Adrenal gland (tissue), 5 donors: Measurements from ENCODE around the gene B4GALT6.

Experiments used
- POLR2A ChIP-seq, 2 donors: fragments of 450-650 bp; IDR thresholded peaks; one replicate each; pipeline ENCODE4 v1.6.1; 2017; ENCODE audit warnings: antibody characterized with exemption in 2 of 2, mild to moderate bottlenecking in 2 of 2, moderate library complexity in 1 of 2
- TF ChIP-seq, protein P1 (sequence below), 6 experiments: fragments of 450-650 bp in 4 of 6; fragments of 200-600 bp in 2 of 6; sonication (generic) in 1 of 6; IDR thresholded peaks; 1 replicate in 5 of 6; 2 replicates in 1 of 6; pipeline versions ENCODE4 v1.5.1 to v1.8.0; 2016 to 2021; ENCODE audit warnings: antibody characterized with exemption in 6 of 6, mild to moderate bottlenecking in 2 of 6, moderate library complexity in 1 of 6
- donor health status: DM: no; HTN: no; CAD: no.

DNA sequence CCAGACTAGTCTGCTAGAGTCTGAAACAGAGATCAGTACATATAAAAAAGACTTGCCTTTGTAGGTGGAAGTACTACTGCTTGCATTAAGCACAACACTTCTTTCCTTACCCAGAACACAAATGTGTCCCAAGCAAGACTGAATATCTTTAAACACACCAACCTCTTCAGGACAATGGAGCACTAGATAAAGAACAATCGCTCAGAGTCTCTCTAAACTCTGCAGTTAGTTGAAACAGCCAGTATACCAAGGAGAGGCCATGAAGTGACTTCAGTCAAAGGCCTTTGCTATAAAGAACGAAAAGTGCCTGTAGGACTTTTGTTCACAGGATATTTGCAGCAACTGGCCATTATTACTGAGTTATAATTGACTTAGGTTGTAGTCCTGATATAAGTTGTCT lies 9.9 kb upstream of the B4GALT6 start:
- TF ChIP-seq, protein P1, sequence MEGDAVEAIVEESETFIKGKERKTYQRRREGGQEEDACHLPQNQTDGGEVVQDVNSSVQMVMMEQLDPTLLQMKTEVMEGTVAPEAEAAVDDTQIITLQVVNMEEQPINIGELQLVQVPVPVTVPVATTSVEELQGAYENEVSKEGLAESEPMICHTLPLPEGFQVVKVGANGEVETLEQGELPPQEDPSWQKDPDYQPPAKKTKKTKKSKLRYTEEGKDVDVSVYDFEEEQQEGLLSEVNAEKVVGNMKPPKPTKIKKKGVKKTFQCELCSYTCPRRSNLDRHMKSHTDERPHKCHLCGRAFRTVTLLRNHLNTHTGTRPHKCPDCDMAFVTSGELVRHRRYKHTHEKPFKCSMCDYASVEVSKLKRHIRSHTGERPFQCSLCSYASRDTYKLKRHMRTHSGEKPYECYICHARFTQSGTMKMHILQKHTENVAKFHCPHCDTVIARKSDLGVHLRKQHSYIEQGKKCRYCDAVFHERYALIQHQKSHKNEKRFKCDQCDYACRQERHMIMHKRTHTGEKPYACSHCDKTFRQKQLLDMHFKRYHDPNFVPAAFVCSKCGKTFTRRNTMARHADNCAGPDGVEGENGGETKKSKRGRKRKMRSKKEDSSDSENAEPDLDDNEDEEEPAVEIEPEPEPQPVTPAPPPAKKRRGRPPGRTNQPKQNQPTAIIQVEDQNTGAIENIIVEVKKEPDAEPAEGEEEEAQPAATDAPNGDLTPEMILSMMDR (IDR thresholded peaks at IDR 0.05), result no peak
- TF ChIP-seq POLR2A (IDR thresholded peaks at IDR 0.05), result no peak
